Ovary (tissue), 9 donors: ENCODE results near the gene ABI1. TPM values are rescaled to one million over a fixed set of nuclear protein-coding genes. Genes with fewer than 3 reads are reported as not detected.

Source experiments
- DNase-seq, 5 donors: peaks; one replicate each; pipeline ENCODE4 v3.0.0-alpha.2; 2019 to 2020
- H3K27ac ChIP-seq, 2 donors: fragments of 200-600 bp; one replicate each; pipeline versions ENCODE4 v1.5.1 to v1.8.0; 2019 to 2022
- H3K27me3 ChIP-seq: fragments of 200-600 bp; one replicate; pipeline ENCODE4 v1.8.0; 2022
- H3K36me3 ChIP-seq: fragments of 200-600 bp; sonication (generic); one replicate; pipeline ENCODE4 v1.5.1; 2019
- H3K4me1 ChIP-seq: one replicate; pipeline ENCODE4 v1.8.1; 2013; ENCODE audit warnings: mild to moderate bottlenecking, moderate library complexity; ENCODE audit not compliant: insufficient read depth
- H3K4me3 ChIP-seq: fragments of 200-600 bp; sonication (generic); one replicate; pipeline ENCODE4 v1.5.1; 2017
- H3K9me3 ChIP-seq, 2 donors: fragments of 200-600 bp in 1 of 2; sonication (generic) in 1 of 2; one replicate each; pipeline versions ENCODE4 v1.5.1 to v1.8.1; 2013 to 2019; ENCODE audit warnings: mild to moderate bottlenecking in 1 of 2, moderate library complexity in 1 of 2
- CTCF ChIP-seq, 3 donors: fragments of 450-650 bp in 2 of 3; fragments of 200-600 bp in 1 of 3; IDR thresholded peaks; one replicate each; pipeline versions ENCODE4 v1.5.1 to v1.8.0; 2016 to 2022; ENCODE audit warnings: antibody characterized with exemption in 3 of 3, mild to moderate bottlenecking in 1 of 3
- EP300 ChIP-seq: sonication (generic); formaldehyde crosslinking; IDR thresholded peaks from one replicate; pipeline ENCODE4 v1.6.1; 2017; ENCODE audit warnings: antibody characterized with exemption
- POLR2A ChIP-seq: fragments of 450-650 bp; IDR thresholded peaks from one replicate; pipeline ENCODE4 v1.6.1; 2017; ENCODE audit warnings: antibody characterized with exemption, mild to moderate bottlenecking, moderate library complexity
- WGBS, 3 donors: extraction: QIAGEN DNeasy Blood & Tissue Kit in 1 of 3; methylation state at CpG; one replicate each; pipeline versions ENCODE4 v1.1.5 to v1.1.7; 2013 to 2017; 5-methylcytosine and 5-hydroxymethylcytosine counted together
- intact Hi-C, 4 donors: fragments of 100-400 bp; cut with DNase I; formaldehyde crosslinking; loops; one replicate each; pipeline versions ENCODE4 v1.11.0 to v1.15.1; 2022 to 2023
- polyA plus RNA-seq, 2 donors: library from polyadenylated mRNA; stranded (reverse); fragments of 200-250 nt in 1 of 2; fragments of 350-450 nt in 1 of 2; fragmentation: Illumina TruSeq in 1 of 2; extraction: RNeasy Lipid Tissue Mini Kit (QIAGEN cat#74804) in 1 of 2; gene quantifications; one replicate each; pipeline ENCODE4 v1.2.3, GENCODE V29; 2013 to 2014
- total RNA-seq, 7 donors: library from RNA; depleted of rRNA in 2 of 7; stranded (reverse); fragments of >200 nt in 2 of 7; fragmentation: NEBNext Ultra II Directional in 3 of 7; extraction: Animal tissue kit (Norgen Biotek cat#: 25700) in 3 of 7; gene quantifications; one replicate each; pipeline versions ENCODE4 v1.1.0 to v1.2.4, GENCODE V29; 2016 to 2023
- donor health status: DM: no; HTN: no; CAD: no; lungs with moderate emphysema.
- donor health status: DM: no; HTN: no; CAD: no.
- donor health status: Bipolar disorder and iron deficiency.
- donor health status: DM: yes; HTN: yes; CAD: no.
- donor health status: DM: no; HTN: no; CAD: no.
- donor health status: DM: yes; HTN: yes; CAD: no.

Gene ABI1
- total and polyA plus RNA-seq, 9 donors, result 29.8 to 51.7 (median 42.1) TPM

- DNase-seq, result no peak
- Histone ChIP-seq H3K27ac (no peak overlapping the region), H3K36me3 (no peaks in the 10 kb centered on the region), H3K27me3 (no peaks in the 10 kb centered on the region), H3K4me3 (no peak overlapping the region), H3K4me1 (no peaks in the 10 kb centered on the region), H3K9me3 (no peaks in the 10 kb centered on the region)
- TF ChIP-seq POLR2A, result no peak
- no peak for TF ChIP-seq CTCF (IDR thresholded peaks at IDR 0.05)
- WGBS, 3 donors, result 81 to 94% (median 88%) methylated on average over 7 of the region's 7 CpGs
- intact Hi-C loops, result no loop called here
Measured at GRCh38 chr10:26717476-26717875, 143.3 kb downstream of the ABI1 start.

- WGBS, 3 donors, result 92 to 94% (median 94%) methylated on average over 2 of the region's 2 CpGs
- intact Hi-C loops, result no loop called here
Measured at GRCh38 chr10:26715137-26715487, 145.6 kb downstream of the ABI1 start.

GRCh38 chr10:26714415-26715136 is 146.2 kb downstream of the ABI1 start:
- Histone ChIP-seq H3K4me1 (no peaks in the 10 kb centered on the region), H3K36me3 (no peaks in the 10 kb centered on the region), H3K27ac (no peak overlapping the region), H3K9me3 (no peaks in the 10 kb centered on the region), H3K27me3 (no peaks in the 10 kb centered on the region), H3K4me3 (no peak overlapping the region)
- 97 to 100% (median 100%) methylated on average over 1 of the region's 1 CpG for WGBS, 3 donors
- no peak for DNase-seq
- TF ChIP-seq EP300 (no peak), POLR2A (no peak), CTCF (IDR thresholded peaks at IDR 0.05) (no peak)
- intact Hi-C loops, result no loop called here

More at GRCh38 chr10:26715137-26715487, 145.6 kb downstream of the ABI1 start:
- H3K27ac ChIP-seq, result no peak overlapping the region
- H3K4me3 ChIP-seq, result no peak overlapping the region
- no peaks in the 10 kb centered on the region for H3K4me1 ChIP-seq
- no peaks in the 10 kb centered on the region for H3K27me3 ChIP-seq
- DNase-seq, result no peak
- H3K9me3 ChIP-seq, result no peaks in the 10 kb centered on the region
- no peaks in the 10 kb centered on the region for H3K36me3 ChIP-seq
- no peak for TF ChIP-seq CTCF (IDR thresholded peaks at IDR 0.05)
- no peak for TF ChIP-seq EP300
- no peak for TF ChIP-seq POLR2A

GRCh38 chr10:26711324-26711723 is 149.4 kb downstream of the ABI1 start:
- H3K4me3 ChIP-seq, result no peak overlapping the region
- no peaks in the 10 kb centered on the region for H3K27me3 ChIP-seq
- TF ChIP-seq EP300 (no peak), POLR2A (no peak), CTCF (IDR thresholded peaks at IDR 0.05) (no peak)
- no peak overlapping the region for H3K27ac ChIP-seq
- H3K36me3 ChIP-seq, result no peaks in the 10 kb centered on the region
- no peaks in the 10 kb centered on the region for H3K9me3 ChIP-seq
- 15 to 51% (median 22%) methylated on average over 5 of the region's 5 CpGs for WGBS, 3 donors
- intact Hi-C loops, result no loop called here
- no peak for DNase-seq
- no peaks in the 10 kb centered on the region for H3K4me1 ChIP-seq
